ENCODE data around the gene TMEM179. TPM values are rescaled to one million over a fixed set of nuclear protein-coding genes. Genes with fewer than 3 reads are reported as not detected.

TMEM179 gene
- total and polyA plus RNA-seq, 2 of the 13 experiments (the other 11 are each of a cell fraction or from before 2014, with no cell fraction given): not detected

DNA sequence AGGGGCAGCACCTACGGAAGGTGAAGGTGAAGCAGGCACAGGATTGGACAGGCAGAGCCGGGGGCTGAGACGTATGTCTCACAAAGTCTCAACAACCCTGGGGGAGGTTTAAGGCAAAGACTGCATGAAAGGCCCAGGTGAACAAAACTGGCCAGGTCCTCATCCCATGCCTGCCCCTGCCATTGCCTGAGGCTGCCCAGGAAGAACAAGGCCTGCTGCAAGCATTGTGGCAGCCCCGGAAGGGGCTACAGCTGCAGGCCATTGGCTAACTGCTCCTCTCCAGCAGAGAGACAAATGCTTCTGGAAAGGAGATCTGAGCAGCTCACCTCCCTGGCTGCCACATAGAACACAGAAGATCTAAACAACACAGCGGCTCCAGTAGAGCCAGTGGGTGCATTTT, 20.4 kb upstream of the TMEM179 start:
- Histone ChIP-seq H3K9ac (ENCODE audit: insufficient read depth, low read depth, low read length) (no peak overlapping the region), H3K27me3 (ENCODE audit: control insufficient read depth in 1 of 2, insufficient read depth in 2 of 2, low read length in 2 of 2) (peaks cover 4 to 45% of the 10 kb centered on the region in 2 experiments; a peak in 4 of 5 replicates)
- no peak for DNase-seq (ENCODE audit: low spot score)

More for the DNA sequence above, 20.4 kb upstream of the TMEM179 start:
- FAIRE-seq (no peak), ATAC-seq (no peak)
- in situ Hi-C loops (cut with HindIII; ENCODE audit: extremely low pct_ligation_motif_present, low pct_unique_long_range_greater_than_20kb): no loop called here
- POLR2A ChIA-PET: no interaction called here
- WGBS (ENCODE audit: low lambda C conversion rate): 10% methylated on average over 2 of the region's 5 CpGs
- CTCF ChIA-PET (ENCODE audit: low intra/inter-chr PET ratio, low total read pairs): no interaction called here
- Histone ChIP-seq H3K36me3 (replicated peaks in 1 of 2; ENCODE audit: control insufficient read depth in 1 of 2, insufficient read depth in 2 of 2, low read length in 2 of 2) (no peaks in the 10 kb centered on the region), H3K27ac (ENCODE audit: extremely low read length, insufficient read depth, low read length) (no peak overlapping the region), H4K20me1 (ENCODE audit: insufficient read depth, low read length) (no peaks in the 10 kb centered on the region), H3K4me3 (replicated peaks in 1 of 3; ENCODE audit: insufficient read depth in 1 of 3, low read depth in 2 of 3, low read length in 3 of 3) (no peak overlapping the region), H3K9me3 (ENCODE audit: low read length) (peaks cover 10% of the 10 kb centered on the region; the same call in 1 of the 2 replicates), H2AFZ (ENCODE audit: low read length) (no peak overlapping the region), H3K79me2 (ENCODE audit: insufficient read depth, low read length) (no peaks in the 10 kb centered on the region), H3K4me2 (ENCODE audit: low read depth, low read length) (no peak overlapping the region), H3K4me1 (ENCODE audit: insufficient read depth, low read length) (no peaks in the 10 kb centered on the region)
- intact Hi-C loops (cut with micrococcal nuclease; ENCODE audit: unreplicated experiment): no loop called here
- BruUV-seq (replicated peaks): no TSS peak
- no peak for TF ChIP-seq PHB2 (IDR thresholded peaks at IDR 0.05; ENCODE audit: partially characterized antibody)
- no peak for TF ChIP-seq TEAD3 (CRISPR knock-in tag; optimal IDR thresholded peaks at IDR 0.05; ENCODE audit: borderline replicate concordance)
- TF ChIP-seq ELK4 (CRISPR knock-in tag; IDR thresholded peaks at IDR 0.05; ENCODE audit: borderline replicate concordance): no peak
- TF ChIP-seq PHF8 (CRISPR knock-in tag; IDR thresholded peaks at IDR 0.05): no peak
- TF ChIP-seq ZBTB42 (CRISPR knock-in tag; IDR thresholded peaks at IDR 0.05): no peak
- TF ChIP-seq ZNF317 (CRISPR knock-in tag; IDR thresholded peaks at IDR 0.05): no peak
- TF ChIP-seq, protein P1, sequence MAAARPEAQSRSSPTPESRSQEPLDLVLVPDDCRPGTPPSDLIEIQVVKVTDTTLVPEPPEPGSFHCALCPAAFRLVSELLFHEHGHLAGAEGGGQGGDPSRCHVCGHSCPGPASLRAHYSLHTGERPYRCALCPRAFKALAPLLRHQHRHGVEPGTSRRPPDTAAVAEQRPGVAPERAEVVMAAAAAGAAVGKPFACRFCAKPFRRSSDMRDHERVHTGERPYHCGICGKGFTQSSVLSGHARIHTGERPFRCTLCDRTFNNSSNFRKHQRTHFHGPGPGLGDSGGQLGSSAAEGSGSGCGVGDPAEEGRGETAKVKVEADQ (CRISPR knock-in tag; IDR thresholded peaks at IDR 0.05; ENCODE audit: borderline replicate concordance): no peak
- TF ChIP-seq SNAPC5 (CRISPR knock-in tag; IDR thresholded peaks at IDR 0.05; ENCODE audit: borderline replicate concordance): no peak
- TF ChIP-seq HOMEZ (CRISPR knock-in tag; IDR thresholded peaks at IDR 0.05; ENCODE audit: low read depth): no peak
- TF ChIP-seq SMARCE1 (IDR thresholded peaks at IDR 0.05; ENCODE audit: borderline replicate concordance): no peak
- no peak for TF ChIP-seq KLF12 (CRISPR knock-in tag; IDR thresholded peaks at IDR 0.05; ENCODE audit: borderline replicate concordance)
- no peak for TF ChIP-seq MYNN (CRISPR knock-in tag; IDR thresholded peaks at IDR 0.05; ENCODE audit: low read depth)
- no peak for TF ChIP-seq HNRNPK (IDR thresholded peaks at IDR 0.05; ENCODE audit: low read depth, low read length, poor library complexity, severe bottlenecking)
- TF ChIP-seq ZSCAN25 (CRISPR knock-in tag; IDR thresholded peaks at IDR 0.05): no peak
- no peak for TF ChIP-seq SRSF9 (IDR thresholded peaks at IDR 0.05; ENCODE audit: borderline replicate concordance, insufficient read depth, low read depth, low read length, poor library complexity, severe bottlenecking)

All from HepG2 (cell line).